ENCODE measurements around the gene BMS1.

- TF ChIP-seq CTCF (IDR thresholded peaks at IDR 0.05) = no peak
- TF ChIP-seq TCF7L2 (IDR thresholded peaks at IDR 0.05; ENCODE audit: low read depth, low read length) = no peak
Measured at GRCh38 chr10:42876476-42876875, 93.9 kb downstream of the BMS1 start.
